ENCODE data around the gene POM121C.
"Not testable (repeated sequence)": the region's sequence is repeated elsewhere in the genome, so short reads cannot be mapped to it uniquely, and the experiment has no call there.

DNA sequence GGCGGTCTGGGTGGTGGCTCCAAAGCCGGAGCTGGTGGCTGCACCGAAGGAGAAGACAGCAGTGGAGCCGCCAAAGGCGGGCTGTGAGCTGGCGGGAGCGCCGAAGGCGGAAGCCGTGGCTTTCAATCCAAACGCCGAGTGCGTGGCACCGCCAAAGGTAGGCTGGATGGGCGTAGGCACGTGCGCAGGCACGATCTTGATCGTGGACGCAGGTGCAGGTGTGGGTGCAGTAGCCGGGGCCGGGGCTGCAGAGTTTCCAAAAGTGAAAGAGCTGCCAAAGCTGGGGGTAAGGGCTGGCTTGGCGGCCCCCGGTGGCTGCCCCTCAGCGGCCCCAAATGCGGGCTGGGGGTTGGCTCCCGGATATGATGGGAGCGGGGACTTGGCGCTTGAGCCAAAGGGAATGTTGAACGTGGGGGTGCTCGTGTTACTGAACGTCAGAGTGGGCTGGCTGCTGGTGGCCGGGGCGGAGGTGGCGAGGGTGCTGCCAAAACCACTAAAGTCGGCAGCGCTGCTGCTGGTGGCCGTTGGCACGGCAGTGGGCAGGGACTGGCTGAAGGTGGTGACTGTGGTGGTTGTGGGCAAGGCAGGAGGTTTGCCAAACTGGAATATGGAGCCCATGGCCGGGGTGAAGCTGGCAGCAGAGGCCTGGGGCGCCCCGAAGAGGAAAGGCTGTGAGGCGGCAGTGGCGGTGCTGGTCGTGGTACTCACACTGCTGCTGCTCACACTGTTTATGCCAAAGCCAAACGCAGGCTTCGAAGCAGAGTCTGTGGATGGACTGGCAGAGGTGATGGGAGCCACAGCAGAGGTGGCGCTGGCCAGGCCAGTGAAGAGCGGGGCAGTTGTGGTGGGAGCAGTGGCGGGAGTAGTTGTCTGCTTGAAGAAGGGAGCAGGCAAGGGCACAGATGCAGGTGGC lies 64.0 kb downstream of the POM121C start:
- TF ChIP-seq, protein P1, sequence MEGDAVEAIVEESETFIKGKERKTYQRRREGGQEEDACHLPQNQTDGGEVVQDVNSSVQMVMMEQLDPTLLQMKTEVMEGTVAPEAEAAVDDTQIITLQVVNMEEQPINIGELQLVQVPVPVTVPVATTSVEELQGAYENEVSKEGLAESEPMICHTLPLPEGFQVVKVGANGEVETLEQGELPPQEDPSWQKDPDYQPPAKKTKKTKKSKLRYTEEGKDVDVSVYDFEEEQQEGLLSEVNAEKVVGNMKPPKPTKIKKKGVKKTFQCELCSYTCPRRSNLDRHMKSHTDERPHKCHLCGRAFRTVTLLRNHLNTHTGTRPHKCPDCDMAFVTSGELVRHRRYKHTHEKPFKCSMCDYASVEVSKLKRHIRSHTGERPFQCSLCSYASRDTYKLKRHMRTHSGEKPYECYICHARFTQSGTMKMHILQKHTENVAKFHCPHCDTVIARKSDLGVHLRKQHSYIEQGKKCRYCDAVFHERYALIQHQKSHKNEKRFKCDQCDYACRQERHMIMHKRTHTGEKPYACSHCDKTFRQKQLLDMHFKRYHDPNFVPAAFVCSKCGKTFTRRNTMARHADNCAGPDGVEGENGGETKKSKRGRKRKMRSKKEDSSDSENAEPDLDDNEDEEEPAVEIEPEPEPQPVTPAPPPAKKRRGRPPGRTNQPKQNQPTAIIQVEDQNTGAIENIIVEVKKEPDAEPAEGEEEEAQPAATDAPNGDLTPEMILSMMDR (IDR thresholded peaks at IDR 0.05), result not testable (repeated sequence)
- not testable (repeated sequence) for TF ChIP-seq POLR2AphosphoS5 (IDR thresholded peaks at IDR 0.05; ENCODE audit: low read depth, low read length); TCF7L2 (IDR thresholded peaks at IDR 0.05; ENCODE audit: low read depth, low read length); SIN3A (IDR thresholded peaks at IDR 0.05; ENCODE audit: borderline replicate concordance, insufficient read depth, low read depth, low read length)
- TF ChIP-seq, protein P2, sequence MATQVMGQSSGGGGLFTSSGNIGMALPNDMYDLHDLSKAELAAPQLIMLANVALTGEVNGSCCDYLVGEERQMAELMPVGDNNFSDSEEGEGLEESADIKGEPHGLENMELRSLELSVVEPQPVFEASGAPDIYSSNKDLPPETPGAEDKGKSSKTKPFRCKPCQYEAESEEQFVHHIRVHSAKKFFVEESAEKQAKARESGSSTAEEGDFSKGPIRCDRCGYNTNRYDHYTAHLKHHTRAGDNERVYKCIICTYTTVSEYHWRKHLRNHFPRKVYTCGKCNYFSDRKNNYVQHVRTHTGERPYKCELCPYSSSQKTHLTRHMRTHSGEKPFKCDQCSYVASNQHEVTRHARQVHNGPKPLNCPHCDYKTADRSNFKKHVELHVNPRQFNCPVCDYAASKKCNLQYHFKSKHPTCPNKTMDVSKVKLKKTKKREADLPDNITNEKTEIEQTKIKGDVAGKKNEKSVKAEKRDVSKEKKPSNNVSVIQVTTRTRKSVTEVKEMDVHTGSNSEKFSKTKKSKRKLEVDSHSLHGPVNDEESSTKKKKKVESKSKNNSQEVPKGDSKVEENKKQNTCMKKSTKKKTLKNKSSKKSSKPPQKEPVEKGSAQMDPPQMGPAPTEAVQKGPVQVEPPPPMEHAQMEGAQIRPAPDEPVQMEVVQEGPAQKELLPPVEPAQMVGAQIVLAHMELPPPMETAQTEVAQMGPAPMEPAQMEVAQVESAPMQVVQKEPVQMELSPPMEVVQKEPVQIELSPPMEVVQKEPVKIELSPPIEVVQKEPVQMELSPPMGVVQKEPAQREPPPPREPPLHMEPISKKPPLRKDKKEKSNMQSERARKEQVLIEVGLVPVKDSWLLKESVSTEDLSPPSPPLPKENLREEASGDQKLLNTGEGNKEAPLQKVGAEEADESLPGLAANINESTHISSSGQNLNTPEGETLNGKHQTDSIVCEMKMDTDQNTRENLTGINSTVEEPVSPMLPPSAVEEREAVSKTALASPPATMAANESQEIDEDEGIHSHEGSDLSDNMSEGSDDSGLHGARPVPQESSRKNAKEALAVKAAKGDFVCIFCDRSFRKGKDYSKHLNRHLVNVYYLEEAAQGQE (IDR thresholded peaks at IDR 0.05; ENCODE audit: insufficient read depth in 1 of 2, low read depth in 2 of 2, low read length in 1 of 2), result not testable (repeated sequence)
